HL-60 (cell line): ENCODE data around the gene GTF2A1L.

Experiments
- DNase-seq, 2 experiments: peaks; one replicate each; pipeline ENCODE4 v3.0.0-alpha.2; 2010 to 2020; ENCODE audit warnings: low read depth in 1 of 2, low spot score in 1 of 2
- H3K27ac ChIP-seq: fragments of 250-450 bp; sonication (Bioruptor Pico); replicated peaks from 2 replicates; pipeline ENCODE4 v1.5.1; 2020; ENCODE audit warnings: mild to moderate bottlenecking, moderate library complexity
- H3K27me3 ChIP-seq: fragments of 250-450 bp; sonication (Bioruptor Pico); 2 replicates; pipeline ENCODE4 v1.5.1; 2021; ENCODE audit warnings: mild to moderate bottlenecking, moderate library complexity; ENCODE audit not compliant: insufficient read depth, poor library complexity, severe bottlenecking
- H3K4me3 ChIP-seq: replicated peaks from 2 replicates; pipeline ENCODE4 v1.5.1; 2011; ENCODE audit warnings: mild to moderate bottlenecking, control low read depth, low read length; ENCODE audit not compliant: insufficient read depth
- GABPA ChIP-seq: IDR thresholded peaks from 2 replicates; pipeline ENCODE4 v1.6.1; 2012; ENCODE audit warnings: low read depth
- POLR2AphosphoS5 ChIP-seq: IDR thresholded peaks from 2 replicates; pipeline ENCODE4 v1.6.1; 2012; ENCODE audit warnings: low read depth
- REST ChIP-seq: IDR thresholded peaks from 2 replicates; pipeline ENCODE4 v1.6.1; 2012; ENCODE audit warnings: low read depth; ENCODE audit not compliant: insufficient replicate concordance
- SPI1 ChIP-seq: IDR thresholded peaks from 2 replicates; pipeline ENCODE4 v1.6.1; 2012; ENCODE audit warnings: low read depth, mild to moderate bottlenecking, borderline replicate concordance
- TF ChIP-seq, protein P1 (sequence below): IDR thresholded peaks from one replicate; pipeline ENCODE4 v1.5.1; 2011; ENCODE audit warnings: low read length, control low read depth, inconsistent platforms; ENCODE audit not compliant: insufficient read depth

The GTF2A1L gene

GRCh38 chr2:48597492-48597891, 20.2 kb upstream of the GTF2A1L start:
- no peak for TF ChIP-seq SPI1
- TF ChIP-seq GABPA = no peak
- TF ChIP-seq POLR2AphosphoS5 = no peak
- TF ChIP-seq, protein P1, sequence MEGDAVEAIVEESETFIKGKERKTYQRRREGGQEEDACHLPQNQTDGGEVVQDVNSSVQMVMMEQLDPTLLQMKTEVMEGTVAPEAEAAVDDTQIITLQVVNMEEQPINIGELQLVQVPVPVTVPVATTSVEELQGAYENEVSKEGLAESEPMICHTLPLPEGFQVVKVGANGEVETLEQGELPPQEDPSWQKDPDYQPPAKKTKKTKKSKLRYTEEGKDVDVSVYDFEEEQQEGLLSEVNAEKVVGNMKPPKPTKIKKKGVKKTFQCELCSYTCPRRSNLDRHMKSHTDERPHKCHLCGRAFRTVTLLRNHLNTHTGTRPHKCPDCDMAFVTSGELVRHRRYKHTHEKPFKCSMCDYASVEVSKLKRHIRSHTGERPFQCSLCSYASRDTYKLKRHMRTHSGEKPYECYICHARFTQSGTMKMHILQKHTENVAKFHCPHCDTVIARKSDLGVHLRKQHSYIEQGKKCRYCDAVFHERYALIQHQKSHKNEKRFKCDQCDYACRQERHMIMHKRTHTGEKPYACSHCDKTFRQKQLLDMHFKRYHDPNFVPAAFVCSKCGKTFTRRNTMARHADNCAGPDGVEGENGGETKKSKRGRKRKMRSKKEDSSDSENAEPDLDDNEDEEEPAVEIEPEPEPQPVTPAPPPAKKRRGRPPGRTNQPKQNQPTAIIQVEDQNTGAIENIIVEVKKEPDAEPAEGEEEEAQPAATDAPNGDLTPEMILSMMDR = no peak
- no peak for TF ChIP-seq REST
- Histone ChIP-seq H3K27ac (no peak overlapping the region), H3K27me3 (no peaks in the 10 kb centered on the region), H3K4me3 (no peak overlapping the region)
- no peak for DNase-seq

GRCh38 chr2:48600204-48600813, 17.3 kb upstream of the GTF2A1L start:
- Histone ChIP-seq H3K27me3 (no peaks in the 10 kb centered on the region), H3K4me3 (no peak overlapping the region), H3K27ac (no peak overlapping the region)
- DNase-seq = peak in 1 of 2 experiments; percentile 28
- TF ChIP-seq, protein P1 = peak; percentile 52
- no peak for TF ChIP-seq GABPA

DNA sequence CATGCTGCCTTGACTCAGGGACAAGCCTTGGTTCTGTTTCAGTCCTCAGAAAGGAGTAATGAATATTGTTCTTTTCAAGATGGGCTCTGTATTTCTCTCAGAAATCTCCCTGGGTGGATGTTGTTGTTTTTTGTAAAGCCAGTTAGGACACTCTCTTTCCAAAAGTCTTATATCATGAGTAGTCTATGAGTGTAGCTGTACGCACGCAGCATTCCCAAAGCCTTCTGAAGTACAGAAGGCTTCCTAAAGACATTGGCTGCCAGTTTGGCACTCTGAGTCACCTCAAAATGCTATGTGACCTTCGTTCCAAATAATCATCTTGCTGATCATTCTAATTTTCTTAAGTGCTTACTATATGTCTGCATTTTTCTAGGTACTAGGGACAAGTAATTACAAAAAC, 16.7 kb upstream of the GTF2A1L start:
- Histone ChIP-seq H3K4me3 (no peak overlapping the region), H3K27ac (no peak overlapping the region), H3K27me3 (no peaks in the 10 kb centered on the region)
- TF ChIP-seq SPI1 (no peak), REST (no peak), POLR2AphosphoS5 (no peak), GABPA (no peak)
- TF ChIP-seq, protein P1 = no peak
- no peak for DNase-seq

DNA sequence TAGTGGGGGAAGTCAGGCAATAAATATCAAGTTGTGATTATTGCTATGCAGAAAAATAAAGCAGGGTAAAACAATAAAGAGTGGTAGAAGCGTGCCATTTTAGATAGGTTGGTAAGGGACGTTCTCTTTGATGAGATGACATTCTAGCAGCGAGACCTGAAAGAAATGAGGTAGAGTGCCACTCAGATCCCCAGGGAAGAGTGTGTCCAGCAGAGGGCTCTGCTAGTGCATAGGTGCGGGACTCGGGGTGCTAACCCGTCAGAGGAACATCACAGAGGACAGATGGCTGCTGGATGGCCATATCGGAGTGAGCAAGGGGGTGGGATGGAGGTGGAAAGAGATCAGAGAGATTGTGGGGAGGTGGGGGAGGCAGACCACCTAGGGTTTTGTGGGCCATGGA, 16.3 kb upstream of the GTF2A1L start:
- no peak overlapping the region for H3K27ac ChIP-seq
- peak; percentile 3 to 51 for DNase-seq

More for the DNA sequence above, 16.3 kb upstream of the GTF2A1L start:
- TF ChIP-seq SPI1 (no peak), GABPA (no peak), REST (no peak)
- TF ChIP-seq, protein P1 = peak; percentile 43
- Histone ChIP-seq H3K27me3 (no peaks in the 10 kb centered on the region), H3K4me3 (no peak overlapping the region)
